H9 (cell line): ENCODE measurements around the gene SLC5A1. TPM values are rescaled to one million over a fixed set of nuclear protein-coding genes. Genes with fewer than 3 reads are reported as not detected.
A peak's percentile ranks its signal among the peaks of the same experiment; 100 is the strongest.

ENCODE experiments used
- DNase-seq: peaks from one replicate; pipeline ENCODE4 v3.0.0-alpha.2; 2017
- H2AFZ ChIP-seq: one replicate; pipeline ENCODE4 v1.6.1; 2013; ENCODE audit warnings: mild to moderate bottlenecking, low read length, control low read depth, moderate library complexity
- H2AK5ac ChIP-seq: 2 replicates; pipeline ENCODE4 v1.6.1; 2013; ENCODE audit warnings: low read length, control low read depth, mixed read lengths; ENCODE audit not compliant: insufficient read length
- H2BK120ac ChIP-seq: one replicate; pipeline ENCODE4 v1.6.1; 2013; ENCODE audit warnings: low read depth, mild to moderate bottlenecking, low read length, control low read depth, inconsistent platforms; ENCODE audit not compliant: poor library complexity, severe bottlenecking
- H2BK12ac ChIP-seq: 2 replicates; pipeline ENCODE4 v1.6.1; 2013; ENCODE audit warnings: low read length, control low read depth, mixed read lengths, low read depth; ENCODE audit not compliant: insufficient read length
- H2BK15ac ChIP-seq: 2 replicates; pipeline ENCODE4 v1.6.1; 2013; ENCODE audit warnings: low read depth, low read length, control low read depth
- H2BK20ac ChIP-seq: one replicate; pipeline ENCODE4 v1.6.1; 2013; ENCODE audit warnings: low read depth, mild to moderate bottlenecking, low read length, control low read depth, inconsistent platforms; ENCODE audit not compliant: poor library complexity, severe bottlenecking
- H2BK5ac ChIP-seq: 2 replicates; pipeline ENCODE4 v1.6.1; 2013; ENCODE audit warnings: low read length, control low read depth, mixed read lengths; ENCODE audit not compliant: insufficient read length
- H3K14ac ChIP-seq: 2 replicates; pipeline ENCODE4 v1.6.1; 2013; ENCODE audit warnings: low read length, control low read depth; ENCODE audit not compliant: insufficient read depth
- H3K18ac ChIP-seq: 2 replicates; pipeline ENCODE4 v1.6.1; 2013; ENCODE audit warnings: low read depth, mild to moderate bottlenecking, mixed read lengths, low read length, control low read depth; ENCODE audit not compliant: insufficient read length
- H3K23ac ChIP-seq: 2 replicates; pipeline ENCODE4 v1.6.1; 2013; ENCODE audit warnings: low read length, control low read depth, mixed read lengths, low read depth; ENCODE audit not compliant: insufficient read length
- H3K23me2 ChIP-seq: 2 replicates; pipeline ENCODE4 v1.6.1; 2013; ENCODE audit warnings: low read depth, mild to moderate bottlenecking, mixed read lengths, low read length, control low read depth; ENCODE audit not compliant: insufficient read length, poor library complexity, severe bottlenecking
- H3K27ac ChIP-seq: 2 replicates; pipeline ENCODE4 v1.5.1; 2013; ENCODE audit warnings: low read length, control low read depth, mixed read lengths, low read depth; ENCODE audit not compliant: insufficient read length
- H3K27me3 ChIP-seq: 2 replicates; pipeline ENCODE4 v1.6.1; 2013; ENCODE audit warnings: low read length, control low read depth, inconsistent platforms; ENCODE audit not compliant: insufficient read depth
- H3K4ac ChIP-seq: 2 replicates; pipeline ENCODE4 v1.6.1; 2013; ENCODE audit warnings: low read depth, mild to moderate bottlenecking, control low read depth, inconsistent platforms, low read length, moderate library complexity
- H3K4me1 ChIP-seq: 2 replicates; pipeline ENCODE4 v1.6.1; 2013; ENCODE audit warnings: low read length, control low read depth, inconsistent platforms; ENCODE audit not compliant: insufficient read depth
- H3K4me2 ChIP-seq: 2 replicates; pipeline ENCODE4 v1.6.1; 2013; ENCODE audit warnings: low read length, control low read depth, mixed read lengths; ENCODE audit not compliant: insufficient read length, insufficient read depth
- H3K56ac ChIP-seq: 2 replicates; pipeline ENCODE4 v1.6.1; 2013; ENCODE audit warnings: low read depth, mild to moderate bottlenecking, mixed read lengths, low read length, control low read depth; ENCODE audit not compliant: insufficient read length
- H3K79me1 ChIP-seq: 2 replicates; pipeline ENCODE4 v1.6.1; 2013; ENCODE audit warnings: low read depth, mild to moderate bottlenecking, moderate library complexity, low read length, control low read depth, inconsistent platforms; ENCODE audit not compliant: insufficient read depth, poor library complexity, severe bottlenecking
- H3K79me2 ChIP-seq: 2 replicates; pipeline ENCODE4 v1.6.1; 2013; ENCODE audit warnings: low read length, control low read depth, inconsistent platforms; ENCODE audit not compliant: insufficient read depth
- H3K9ac ChIP-seq: 2 replicates; pipeline ENCODE4 v1.6.1; 2013; ENCODE audit warnings: low read length, control low read depth, mixed read lengths; ENCODE audit not compliant: insufficient read length; ENCODE audit errors: extremely low read depth
- H3K9me3 ChIP-seq: one replicate; pipeline ENCODE4 v1.6.1; 2013; ENCODE audit warnings: low read depth, low read length, inconsistent platforms; ENCODE audit not compliant: control insufficient read depth
- H3T11ph ChIP-seq: one replicate; pipeline ENCODE4 v1.6.1; 2013; ENCODE audit warnings: mild to moderate bottlenecking, low read length, control low read depth, inconsistent platforms
- H4K20me1 ChIP-seq: one replicate; pipeline ENCODE4 v1.6.1; 2013; ENCODE audit not compliant: control insufficient read depth, insufficient read length, insufficient read depth
- H4K5ac ChIP-seq: 2 replicates; pipeline ENCODE4 v1.6.1; 2013; ENCODE audit warnings: low read depth, mild to moderate bottlenecking, mixed read lengths, low read length, control low read depth; ENCODE audit not compliant: insufficient read length
- H4K8ac ChIP-seq: replicated peaks from 2 replicates; pipeline ENCODE4 v1.6.1; 2013; ENCODE audit warnings: low read length, control low read depth, mixed read lengths, low read depth; ENCODE audit not compliant: insufficient read length
- H4K91ac ChIP-seq: 2 replicates; pipeline ENCODE4 v1.6.1; 2013; ENCODE audit warnings: low read depth, mild to moderate bottlenecking, moderate library complexity, mixed read lengths, low read length, control low read depth; ENCODE audit not compliant: insufficient read length
- H3K27ac Mint-ChIP-seq, 3 experiments: 2 replicates in 2 of 3; 3 replicates in 1 of 3; pipeline ENCODE4 v1.8.0; 2020 to 2021; ENCODE audit warnings: mixed read lengths in 3 of 3, mild to moderate bottlenecking in 1 of 3, moderate library complexity in 1 of 3
- H3K27me3 Mint-ChIP-seq: 2 replicates; pipeline ENCODE4 v1.8.0; 2021; ENCODE audit warnings: low read depth, mild to moderate bottlenecking, moderate library complexity, mixed read lengths
- H3K36me3 Mint-ChIP-seq, 3 experiments: 2 replicates in 2 of 3; 3 replicates in 1 of 3; pipeline ENCODE4 v1.8.0; 2020 to 2021; ENCODE audit warnings: low read depth in 3 of 3, mixed read lengths in 3 of 3; ENCODE audit not compliant: insufficient read depth in 1 of 3
- H3K4me1 Mint-ChIP-seq, 2 experiments: 2 replicates each; pipeline ENCODE4 v1.8.0; 2020; ENCODE audit warnings: mixed read lengths in 2 of 2
- H3K4me3 Mint-ChIP-seq, 2 experiments: 2 replicates in 1 of 2; 3 replicates in 1 of 2; pipeline ENCODE4 v1.8.0; 2020 to 2021; ENCODE audit warnings: mild to moderate bottlenecking in 2 of 2, mixed read lengths in 2 of 2, moderate library complexity in 1 of 2
- H3K9me3 Mint-ChIP-seq, 2 experiments: 2 replicates in 1 of 2; 3 replicates in 1 of 2; pipeline ENCODE4 v1.8.0; 2020; ENCODE audit warnings: mild to moderate bottlenecking in 2 of 2, mixed read lengths in 2 of 2, moderate library complexity in 1 of 2
- WGBS: extraction: QIAGEN DNeasy Blood & Tissue Kit; methylation state at CpG from one replicate; pipeline ENCODE4 v1.1.7; 2013; ENCODE audit warnings: missing lambda C conversion rate, low lambda C conversion rate, mixed read lengths; ENCODE audit not compliant: insufficient read length; ENCODE audit errors: extremely low coverage; 5-methylcytosine and 5-hydroxymethylcytosine counted together
- long read RNA-seq: library from polyadenylated mRNA; unstranded; transcript quantifications from one replicate; pipeline ENCODE4 v2.0.0, GENCODE V29; 2020
- total RNA-seq: library from RNA; stranded (reverse); gene quantifications from 2 replicates; pipeline ENCODE4 v1.2.1, GENCODE V29; 2021
- TF ChIP-seq, protein P1 (sequence below): fragments of 200-600 bp; sonication (generic); conservative IDR thresholded peaks from 3 replicates; pipeline ENCODE4 v1.8.0; 2021; ENCODE audit warnings: antibody characterized with exemption, mild to moderate bottlenecking

Gene SLC5A1
- not detected in 2 replicates for total RNA-seq
- long read RNA-seq = 0 reads

DNA sequence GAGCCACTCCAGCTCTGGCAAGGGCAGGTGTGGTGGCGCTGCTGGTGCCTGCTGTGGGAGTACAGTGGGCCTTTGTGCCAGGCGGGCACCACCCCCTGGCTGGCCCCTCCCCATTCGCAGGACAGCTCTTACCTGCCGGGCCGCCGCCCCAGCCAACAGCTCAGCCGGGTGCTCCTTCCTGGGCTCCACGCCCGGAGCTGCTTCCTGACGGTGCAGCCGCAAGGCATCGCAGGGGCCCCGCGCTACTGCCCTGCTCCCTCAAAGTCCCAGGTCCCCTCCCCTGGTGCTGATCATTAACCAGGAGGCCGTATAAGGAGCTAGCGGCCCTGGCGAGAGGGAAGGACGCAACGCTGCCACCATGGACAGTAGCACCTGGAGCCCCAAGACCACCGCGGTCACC, at the start of gene SLC5A1:
TSS of gene SLC5A1 (plus strand) at position 338 of the 400 bp plus-strand sequence. CDS start at position 359, 21 bp downstream.
- Histone ChIP-seq H3K9me3 (no peaks in the 10 kb centered on the region), H2BK5ac (no peak within 1 kb of the TSS), H4K5ac (no peak within 1 kb of the TSS), H3K18ac (no peak within 1 kb of the TSS), H3T11ph (no peak within 1 kb of the TSS), H3K56ac (no peak within 1 kb of the TSS), H3K23me2 (no peaks in the 10 kb centered on the region), H4K20me1 (no peaks in the 10 kb centered on the region), H3K9ac (no peak within 1 kb of the TSS), H3K27me3 (no peaks in the 10 kb centered on the region; the same call in 1 of the 2 replicates), H3K27ac (no peak within 1 kb of the TSS), H4K91ac (no peak within 1 kb of the TSS), H3K79me1 (no peaks in the 10 kb centered on the region), H2BK15ac (no peak within 1 kb of the TSS), H3K23ac (no peak within 1 kb of the TSS), H2AK5ac (no peak within 1 kb of the TSS), H2BK20ac (no peak within 1 kb of the TSS), H3K14ac (no peak within 1 kb of the TSS; the same call in 1 of the 2 replicates), H3K4me2 (no peak within 1 kb of the TSS), H3K4ac (no peak within 1 kb of the TSS), H2BK120ac (no peak within 1 kb of the TSS), H2AFZ (no peak within 1 kb of the TSS), H4K8ac (no peak within 1 kb of the TSS), H2BK12ac (no peak within 1 kb of the TSS), H3K79me2 (no peaks in the 10 kb centered on the region), H3K4me1 (no peaks in the 10 kb centered on the region)
- H3K4me3 Mint-ChIP-seq = no peak within 1 kb of the TSS
- H3K27me3 Mint-ChIP-seq = peaks cover 78% of the 10 kb centered on the region
- no CpG with 5 or more reads among the region's 21 CpGs for WGBS
- no peaks in the 10 kb centered on the region for H3K4me1 Mint-ChIP-seq
- TF ChIP-seq, protein P1, sequence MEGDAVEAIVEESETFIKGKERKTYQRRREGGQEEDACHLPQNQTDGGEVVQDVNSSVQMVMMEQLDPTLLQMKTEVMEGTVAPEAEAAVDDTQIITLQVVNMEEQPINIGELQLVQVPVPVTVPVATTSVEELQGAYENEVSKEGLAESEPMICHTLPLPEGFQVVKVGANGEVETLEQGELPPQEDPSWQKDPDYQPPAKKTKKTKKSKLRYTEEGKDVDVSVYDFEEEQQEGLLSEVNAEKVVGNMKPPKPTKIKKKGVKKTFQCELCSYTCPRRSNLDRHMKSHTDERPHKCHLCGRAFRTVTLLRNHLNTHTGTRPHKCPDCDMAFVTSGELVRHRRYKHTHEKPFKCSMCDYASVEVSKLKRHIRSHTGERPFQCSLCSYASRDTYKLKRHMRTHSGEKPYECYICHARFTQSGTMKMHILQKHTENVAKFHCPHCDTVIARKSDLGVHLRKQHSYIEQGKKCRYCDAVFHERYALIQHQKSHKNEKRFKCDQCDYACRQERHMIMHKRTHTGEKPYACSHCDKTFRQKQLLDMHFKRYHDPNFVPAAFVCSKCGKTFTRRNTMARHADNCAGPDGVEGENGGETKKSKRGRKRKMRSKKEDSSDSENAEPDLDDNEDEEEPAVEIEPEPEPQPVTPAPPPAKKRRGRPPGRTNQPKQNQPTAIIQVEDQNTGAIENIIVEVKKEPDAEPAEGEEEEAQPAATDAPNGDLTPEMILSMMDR = no peak
- H3K27ac Mint-ChIP-seq = no peak within 1 kb of the TSS; a peak in 1 of 7 replicates
- peak; percentile 33 for DNase-seq
- no peaks in the 10 kb centered on the region for H3K36me3 Mint-ChIP-seq
- H3K9me3 Mint-ChIP-seq = no peaks in the 10 kb centered on the region
